ENCODE data around the gene MRPL19.

DNA sequence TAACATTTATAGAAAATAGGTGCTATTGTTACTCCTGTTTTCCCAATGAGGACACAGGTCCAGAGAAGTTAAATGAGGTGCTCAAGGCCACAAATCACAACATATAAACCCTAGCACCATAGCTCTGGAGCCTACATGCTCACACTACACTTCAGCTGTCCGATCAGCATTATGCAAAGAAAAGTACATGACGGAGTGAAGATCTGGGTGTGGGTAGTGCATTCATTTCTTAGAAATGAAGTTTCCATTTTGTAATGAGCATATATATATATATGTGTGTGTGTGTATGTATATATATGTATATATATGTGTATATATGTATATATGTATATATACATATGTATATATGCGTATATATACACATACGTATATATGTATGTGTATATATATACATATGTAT, 30.2 kb upstream of the MRPL19 start:
- no peak for TF ChIP-seq POLR2A (IDR thresholded peaks at IDR 0.05; ENCODE audit: extremely low read depth, insufficient read length)
- TF ChIP-seq, protein P1, sequence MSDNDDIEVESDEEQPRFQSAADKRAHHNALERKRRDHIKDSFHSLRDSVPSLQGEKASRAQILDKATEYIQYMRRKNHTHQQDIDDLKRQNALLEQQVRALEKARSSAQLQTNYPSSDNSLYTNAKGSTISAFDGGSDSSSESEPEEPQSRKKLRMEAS (IDR thresholded peaks at IDR 0.05; ENCODE audit: low read depth, low read length): no peak

All from NB4 (cell line).